NK-92 (cell line): ENCODE data around the gene PRDM11.

Experiments used
- DNase-seq: peaks from one replicate; lab custom pipeline; 2025; ENCODE audit not compliant: unreplicated experiment; lab: John Stamatoyannopoulos, UW

The PRDM11 gene

GRCh38 chr11:45157247-45158209 is 11.1 kb downstream of the PRDM11 start:
- no peak for DNase-seq

GRCh38 chr11:45158210-45158731 is 11.8 kb downstream of the PRDM11 start:
- DNase-seq, result no peak

GRCh38 chr11:45158891-45159605 is 12.6 kb downstream of the PRDM11 start:
- no peak for DNase-seq

- DNase-seq, result no peak
Measured at GRCh38 chr11:45159781-45160365, 13.4 kb downstream of the PRDM11 start.

GRCh38 chr11:45161252-45162063 is 15.0 kb downstream of the PRDM11 start:
- DNase-seq, result no peak

GRCh38 chr11:45162064-45162375 is 15.6 kb downstream of the PRDM11 start:
- DNase-seq, result no peak

- no peak for DNase-seq
Measured at GRCh38 chr11:45162916-45163879, 16.8 kb downstream of the PRDM11 start.

DNA sequence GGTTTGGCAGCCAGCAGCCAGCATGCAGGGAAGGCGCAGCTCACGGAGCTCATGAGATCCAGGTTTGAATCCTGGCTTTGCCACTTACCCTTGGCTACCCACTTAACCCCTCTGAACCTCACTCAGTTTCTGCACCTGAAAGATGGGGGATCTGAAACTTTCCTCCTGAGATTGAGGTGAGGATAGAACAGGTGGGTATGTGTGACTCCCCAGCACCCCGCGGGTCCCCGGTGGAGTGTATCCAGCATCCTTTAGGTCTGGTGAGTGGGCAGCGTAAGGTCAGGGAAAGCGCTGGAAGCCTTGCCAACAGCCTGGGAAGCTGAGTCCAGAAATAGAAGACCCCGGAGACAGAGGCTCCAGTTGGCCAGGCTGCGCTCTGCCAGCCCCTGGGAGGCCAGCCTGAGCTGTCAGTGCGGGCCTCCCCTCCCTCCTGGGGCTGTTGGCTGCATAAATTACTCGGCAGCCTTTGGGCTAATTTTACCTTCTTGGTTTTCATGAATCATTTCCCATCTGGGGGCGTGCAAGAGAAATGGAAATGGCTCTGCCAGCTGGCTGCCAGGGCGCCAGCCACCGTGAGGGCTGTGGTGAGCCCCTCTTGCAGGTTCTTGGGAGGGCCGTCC is 17.6 kb downstream of the PRDM11 start:
- no peak for DNase-seq

- DNase-seq, result no peak
Measured at GRCh38 chr11:45165386-45165785, 18.9 kb downstream of the PRDM11 start.

GRCh38 chr11:45165806-45166603 is 19.6 kb downstream of the PRDM11 start:
- no peak for DNase-seq

DNA sequence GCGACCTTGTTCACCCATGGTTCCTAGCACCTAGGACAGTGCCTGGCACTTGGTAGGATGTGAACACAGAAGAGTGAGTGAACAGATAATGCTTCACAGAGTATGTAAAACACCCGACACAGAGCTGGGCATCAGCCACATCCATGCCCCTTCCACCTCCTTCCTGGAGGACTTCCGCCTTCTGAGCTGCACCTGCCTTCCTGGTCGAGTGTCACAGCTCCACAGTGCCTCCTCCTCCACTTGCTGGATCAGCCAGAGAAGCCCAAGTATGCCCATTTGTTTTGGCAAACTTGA is 20.1 kb downstream of the PRDM11 start:
- DNase-seq, result no peak

- DNase-seq, result no peak
Measured at GRCh38 chr11:45167283-45167682, 20.8 kb downstream of the PRDM11 start.

DNA sequence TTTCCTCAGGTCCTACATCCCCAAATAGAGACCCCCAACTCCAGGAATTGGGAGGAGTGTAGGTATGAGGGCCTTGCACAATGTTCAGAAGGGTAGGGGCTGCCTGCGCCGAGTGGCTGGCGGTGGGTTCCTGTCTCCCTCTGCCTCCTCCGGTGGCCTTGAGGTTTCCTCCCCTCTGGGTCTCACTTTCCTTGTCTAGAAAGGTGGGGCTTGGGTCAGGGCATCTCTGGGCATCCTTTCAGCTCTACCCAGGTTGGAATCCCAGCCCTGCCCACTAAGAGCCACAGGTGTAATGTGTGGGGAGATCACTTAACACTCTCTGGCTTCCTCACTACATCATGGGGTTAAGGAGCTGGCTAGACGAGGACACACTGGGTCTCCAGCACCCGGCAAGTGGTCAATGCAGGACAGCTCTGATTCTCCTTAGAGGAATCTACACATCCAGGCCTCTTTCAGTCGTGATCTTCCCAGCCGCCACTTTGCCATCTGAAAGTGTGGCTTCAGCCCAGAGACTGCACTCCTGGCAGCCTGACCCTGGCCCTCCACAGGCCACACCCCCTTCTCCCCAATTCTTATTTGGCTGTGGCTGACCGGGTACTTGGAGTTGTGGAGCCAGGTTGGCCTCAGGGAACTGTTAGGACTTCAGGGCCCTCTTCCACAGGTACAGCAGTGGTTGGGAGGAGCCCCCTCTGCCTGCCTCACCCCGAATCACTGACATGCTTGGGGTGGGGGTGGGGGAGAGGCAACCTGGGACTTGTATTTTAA is 22.1 kb downstream of the PRDM11 start:
- no peak for DNase-seq

DNA sequence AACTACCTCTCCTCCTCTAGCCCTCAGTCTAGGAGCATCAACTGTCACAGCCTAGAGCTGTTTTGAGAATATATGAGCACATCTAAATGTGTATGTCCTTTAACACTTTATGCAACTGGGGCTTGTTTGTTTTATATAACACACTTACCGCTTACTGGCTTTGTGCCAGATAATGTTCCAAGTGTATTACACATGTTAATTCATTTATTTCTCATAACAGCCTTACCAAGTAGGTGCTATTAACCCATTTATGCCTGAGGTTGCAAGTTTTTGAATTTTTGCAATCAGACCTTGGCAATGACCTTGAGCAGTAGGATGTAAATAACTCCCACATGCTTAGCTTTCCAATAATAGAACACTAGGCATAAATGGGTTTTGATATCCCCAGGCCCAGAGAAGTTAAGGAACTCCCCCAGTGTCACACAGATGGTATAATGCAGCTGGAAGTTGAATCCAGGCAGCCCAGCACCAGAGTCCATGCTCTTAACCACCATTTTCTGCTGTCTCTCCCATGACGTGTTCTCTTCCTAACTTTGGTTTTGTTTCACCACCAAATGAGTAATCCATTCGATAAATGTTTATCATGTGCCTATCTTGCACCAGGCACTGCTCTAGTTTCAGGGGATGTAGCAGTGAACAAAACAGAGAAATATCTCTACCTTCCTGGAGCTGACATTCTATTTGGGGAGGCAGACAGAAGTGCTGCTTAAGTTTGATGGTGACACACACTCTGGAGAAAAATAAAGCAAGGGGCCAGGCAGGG is 23.1 kb downstream of the PRDM11 start:
- no peak for DNase-seq

- no peak for DNase-seq
Measured at GRCh38 chr11:45170484-45170883, 24.0 kb downstream of the PRDM11 start.

GRCh38 chr11:45171550-45171949 is 25.1 kb downstream of the PRDM11 start:
- no peak for DNase-seq

GRCh38 chr11:45173064-45173463 is 26.6 kb downstream of the PRDM11 start:
- DNase-seq, result no peak
